ENCODE results near the gene MAGEA1.
"Not testable (repeated sequence)": the region's sequence is repeated elsewhere in the genome, so short reads cannot be mapped to it uniquely, and the experiment has no call there.

The MAGEA1 gene

GRCh38 chrX:153179131-153179530 is at the start of gene MAGEA1:
TSS of gene MAGEA1 (plus strand) at chrX:153179284. CDS start at chrX:153182390, 3,106 bp downstream.
- no peak for DNase-seq

GRCh38 chrX:153132924-153133323 is 46.2 kb upstream of the MAGEA1 start:
- not testable (repeated sequence) for DNase-seq

GRCh38 chrX:153139074-153139473 is 40.0 kb upstream of the MAGEA1 start:
- DNase-seq: not testable (repeated sequence)

- DNase-seq: not testable (repeated sequence)
These were observed 32.8 kb upstream of the MAGEA1 start for GRCh38 chrX:153146288-153146687.

- DNase-seq: no peak
These were observed 25.6 kb upstream of the MAGEA1 start for GRCh38 chrX:153153516-153153915.

GRCh38 chrX:153157450-153157849 is 21.6 kb upstream of the MAGEA1 start:
- DNase-seq: no peak

- DNase-seq: no peak
These were observed 20.8 kb upstream of the MAGEA1 start for GRCh38 chrX:153158319-153158718.

- no peak for DNase-seq
These were observed 17.1 kb upstream of the MAGEA1 start for GRCh38 chrX:153161952-153162351.

- no peak for DNase-seq
These were observed 14.4 kb upstream of the MAGEA1 start for GRCh38 chrX:153164733-153165132.

GRCh38 chrX:153168423-153168822 is 10.7 kb upstream of the MAGEA1 start:
- not testable (repeated sequence) for DNase-seq

GRCh38 chrX:153181822-153182221 is 2.7 kb downstream of the MAGEA1 start:
- DNase-seq: no peak

- no peak for DNase-seq
These were observed 5.7 kb downstream of the MAGEA1 start for GRCh38 chrX:153184787-153185186.

- DNase-seq: no peak
These were observed 11.3 kb downstream of the MAGEA1 start for GRCh38 chrX:153190381-153190780.

GRCh38 chrX:153200462-153200861 is 21.4 kb downstream of the MAGEA1 start:
- DNase-seq: no peak

- DNase-seq: no peak
These were observed 27.5 kb downstream of the MAGEA1 start for GRCh38 chrX:153206425-153207046.

GRCh38 chrX:153209347-153209746 is 30.3 kb downstream of the MAGEA1 start:
- DNase-seq: no peak

- no peak for DNase-seq
These were observed 35.9 kb downstream of the MAGEA1 start for GRCh38 chrX:153214934-153215333.

- no peak for DNase-seq
These were observed 37.8 kb downstream of the MAGEA1 start for GRCh38 chrX:153216926-153217325.

GRCh38 chrX:153225438-153226098 is 46.5 kb downstream of the MAGEA1 start:
- DNase-seq: no peak

GRCh38 chrX:153226344-153227185 is 47.5 kb downstream of the MAGEA1 start:
- no peak for DNase-seq

Measured in amygdala (tissue), 56 donors.